NCI-H146 treated with DMSO at 0.1 percent for 48 hours (cell line): Measurements from ENCODE around the gene ASB4.

Experiments used
- DNase-seq: peaks from one replicate; lab custom pipeline; 2025; ENCODE audit not compliant: unreplicated experiment; lab: John Stamatoyannopoulos, UW

Gene ASB4

DNA sequence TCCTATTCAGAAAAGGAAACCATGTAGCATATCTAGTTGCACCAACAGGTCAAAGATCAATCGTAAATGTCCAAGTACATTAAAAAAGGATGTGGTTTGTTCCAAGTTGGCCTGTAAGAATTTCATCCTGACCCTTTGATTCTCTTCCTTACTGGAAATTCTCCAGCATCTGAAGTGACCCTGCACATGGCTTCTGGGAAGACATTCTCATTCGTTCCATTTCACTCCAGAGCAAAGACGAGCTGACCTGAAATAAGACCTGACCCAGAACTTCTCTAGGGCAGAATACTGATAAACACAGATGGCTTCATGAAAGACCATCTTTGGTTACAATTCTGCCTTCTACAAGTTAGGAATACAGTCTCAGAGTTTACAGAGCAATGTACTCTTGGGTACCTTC lies 39.8 kb downstream of the ASB4 start:
- no peak for DNase-seq

DNA sequence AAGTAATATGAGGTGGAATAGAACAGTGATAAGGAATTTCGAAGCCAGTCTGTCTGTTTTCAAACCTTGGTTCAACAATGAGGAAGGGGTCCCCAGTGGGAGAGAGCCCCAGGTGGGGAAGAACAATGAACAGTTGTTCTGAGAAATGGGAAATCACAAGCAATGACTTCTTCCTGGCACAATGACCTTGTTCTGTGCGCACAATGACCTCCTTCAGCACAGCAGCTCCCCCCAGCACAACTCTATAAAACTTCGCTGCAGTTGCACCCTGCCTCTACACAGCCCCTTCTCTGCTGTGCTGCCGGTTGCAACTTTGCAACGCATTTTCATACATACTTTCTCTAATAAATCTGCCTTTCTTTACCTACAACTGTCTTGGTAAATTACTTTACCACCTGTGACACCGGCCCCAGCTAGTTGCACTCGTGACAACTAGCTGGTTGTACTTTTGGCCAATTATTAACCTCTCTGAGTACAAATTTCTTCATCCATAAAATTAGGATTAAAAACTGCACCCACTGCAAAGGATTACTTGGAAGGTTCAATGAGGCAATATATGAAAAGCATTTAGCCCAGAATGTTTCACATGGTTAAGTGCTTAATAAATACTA lies 40.5 kb downstream of the ASB4 start:
- no peak for DNase-seq

GRCh38 chr7:95527033-95527775 lies 41.5 kb downstream of the ASB4 start:
- DNase-seq: peak; percentile 34

DNA sequence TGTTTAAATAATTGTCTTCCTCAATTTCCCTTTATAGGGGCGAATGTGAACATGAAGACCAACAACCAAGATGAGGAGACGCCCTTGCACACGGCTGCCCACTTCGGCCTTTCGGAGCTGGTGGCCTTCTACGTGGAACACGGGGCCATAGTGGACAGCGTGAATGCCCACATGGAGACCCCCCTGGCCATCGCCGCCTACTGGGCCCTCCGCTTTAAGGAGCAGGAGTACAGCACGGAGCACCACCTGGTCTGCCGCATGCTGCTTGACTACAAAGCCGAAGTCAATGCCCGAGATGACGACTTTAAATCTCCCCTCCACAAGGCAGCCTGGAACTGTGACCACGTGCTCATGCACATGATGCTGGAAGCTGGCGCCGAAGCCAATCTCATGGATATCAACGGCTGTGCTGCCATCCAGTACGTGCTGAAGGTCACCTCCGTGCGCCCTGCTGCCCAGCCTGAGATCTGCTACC lies 42.1 kb downstream of the ASB4 start:
- DNase-seq: no peak

- DNase-seq: no peak
These were observed 44.0 kb downstream of the ASB4 start for GRCh38 chr7:95529701-95530100.

DNA sequence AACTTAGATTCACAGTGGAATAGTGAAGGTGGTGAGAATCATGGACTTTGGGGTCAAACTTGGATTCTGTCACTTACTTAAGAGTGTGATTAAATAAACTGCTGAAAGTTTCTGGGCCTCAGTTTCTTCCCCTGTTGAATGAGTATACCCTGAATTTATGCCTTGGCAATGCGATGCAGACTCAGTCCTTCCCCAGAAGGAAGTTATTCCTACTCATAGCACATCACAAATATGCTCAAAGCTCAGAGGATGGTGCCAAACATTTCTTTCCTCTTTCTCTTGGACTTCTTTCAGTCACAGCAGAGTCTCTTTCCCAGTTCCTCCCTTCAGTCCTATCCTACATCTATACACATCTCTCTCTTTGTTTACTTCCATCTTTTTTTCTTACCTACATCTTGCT lies 45.1 kb downstream of the ASB4 start:
- DNase-seq: no peak

GRCh38 chr7:95531605-95532219 lies 46.0 kb downstream of the ASB4 start:
- no peak for DNase-seq

GRCh38 chr7:95534796-95535195 lies 49.1 kb downstream of the ASB4 start:
- no peak for DNase-seq

DNA sequence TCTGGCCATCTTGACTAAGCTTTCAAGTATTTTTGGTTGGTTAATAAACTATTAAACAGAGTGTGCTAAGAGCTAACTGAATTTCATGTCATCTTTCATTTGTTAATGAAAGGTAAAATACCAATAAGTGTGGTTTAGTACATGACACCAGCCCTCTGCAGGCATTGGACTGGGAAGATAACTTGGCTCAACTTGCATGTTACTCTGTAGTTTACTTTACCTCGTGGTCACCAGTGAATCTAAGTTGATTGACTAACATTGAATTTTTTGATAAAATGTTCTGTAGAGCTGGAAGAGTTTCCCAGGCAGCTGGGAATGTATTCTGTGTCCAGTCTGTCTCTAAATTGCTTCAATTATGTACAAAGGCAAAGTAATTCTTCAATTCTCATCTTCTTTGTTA lies 49.9 kb downstream of the ASB4 start:
- no peak for DNase-seq

DNA sequence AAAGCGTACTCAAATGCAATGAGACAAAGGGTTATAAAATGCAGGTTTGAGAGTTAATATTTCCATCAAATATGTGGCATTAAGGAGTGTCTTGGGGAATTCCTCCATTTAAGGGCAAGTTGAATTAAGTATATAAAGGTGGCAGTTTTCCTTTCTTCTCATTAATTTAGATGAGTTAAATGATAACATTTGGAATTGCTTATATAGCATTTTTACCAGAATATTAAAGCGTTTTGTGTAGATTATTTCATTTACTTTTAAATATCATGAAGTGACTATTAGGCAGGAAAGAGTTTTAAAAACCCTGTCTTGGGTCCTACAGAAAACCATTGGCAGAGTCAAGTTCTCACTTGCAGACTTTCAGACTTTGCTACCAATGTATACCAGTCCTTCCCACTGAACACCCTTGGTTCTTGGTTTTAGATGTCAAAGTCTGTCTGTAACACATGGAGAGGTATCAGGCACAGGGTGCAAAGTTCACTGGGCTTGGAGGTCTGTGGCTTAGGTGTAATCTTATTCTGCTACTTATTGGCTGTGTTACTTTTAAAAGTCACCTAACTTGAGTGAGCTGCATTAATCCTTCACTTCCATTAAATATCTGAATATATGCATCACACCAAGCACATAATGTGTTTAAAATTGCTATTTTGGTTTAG lies 51.0 kb downstream of the ASB4 start:
- no peak for DNase-seq

DNA sequence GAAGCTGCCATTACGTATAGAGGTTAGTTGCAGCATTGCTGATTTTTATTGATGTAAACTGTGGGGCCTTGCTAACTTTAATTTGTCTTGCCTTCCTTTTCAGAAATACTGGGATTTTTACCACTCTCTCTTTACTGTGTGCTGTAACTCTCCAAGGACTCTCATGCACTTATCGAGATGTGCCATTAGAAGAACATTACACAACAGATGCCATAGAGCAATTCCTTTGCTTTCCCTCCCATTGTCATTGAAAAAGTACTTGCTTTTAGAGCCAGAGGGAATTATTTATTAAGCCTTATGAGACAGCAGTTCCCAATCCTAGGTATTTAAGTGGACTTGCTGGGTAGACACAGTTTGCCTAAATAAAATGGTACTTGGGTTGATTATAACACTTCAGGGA lies 51.7 kb downstream of the ASB4 start:
- no peak for DNase-seq

DNA sequence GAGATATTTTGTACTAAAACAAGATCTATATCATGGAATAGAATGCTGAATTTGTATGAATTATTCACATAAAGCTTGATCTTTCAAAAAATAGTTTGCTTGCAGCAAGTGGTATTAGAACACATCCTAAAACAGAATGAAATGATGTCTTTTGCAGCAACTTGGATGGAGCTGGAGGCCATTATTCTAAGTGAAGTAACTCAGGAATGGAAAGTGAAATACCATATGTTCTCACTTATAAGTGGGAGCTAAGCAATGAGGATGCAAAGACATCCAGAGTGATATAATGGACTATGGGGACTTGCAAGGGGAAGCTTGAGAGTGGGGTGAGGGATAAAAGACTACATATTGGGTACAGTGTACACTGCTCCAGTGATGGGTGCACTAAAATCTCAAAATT lies 53.7 kb downstream of the ASB4 start:
- DNase-seq: no peak

DNA sequence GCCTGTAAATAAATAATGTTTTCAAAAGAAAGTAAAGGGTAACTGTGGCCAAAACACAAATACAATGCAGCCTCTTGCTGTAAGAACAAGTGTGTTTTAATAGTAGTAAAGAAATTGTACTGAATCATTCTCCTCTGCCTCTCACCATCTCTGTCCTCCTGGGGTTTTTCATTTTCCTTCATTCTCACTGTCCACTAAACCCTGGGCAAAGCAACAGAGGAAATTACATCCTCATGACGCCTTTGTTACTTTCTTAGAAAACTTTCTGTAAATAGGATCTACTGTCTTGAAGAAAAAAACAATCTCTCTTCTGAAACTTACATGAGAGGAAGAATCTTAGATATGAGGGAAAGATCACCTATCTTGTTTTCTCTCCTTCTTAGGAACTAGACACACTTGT lies 54.6 kb downstream of the ASB4 start:
- DNase-seq: no peak

GRCh38 chr7:95543312-95543711 lies 57.6 kb downstream of the ASB4 start:
- no peak for DNase-seq

DNA sequence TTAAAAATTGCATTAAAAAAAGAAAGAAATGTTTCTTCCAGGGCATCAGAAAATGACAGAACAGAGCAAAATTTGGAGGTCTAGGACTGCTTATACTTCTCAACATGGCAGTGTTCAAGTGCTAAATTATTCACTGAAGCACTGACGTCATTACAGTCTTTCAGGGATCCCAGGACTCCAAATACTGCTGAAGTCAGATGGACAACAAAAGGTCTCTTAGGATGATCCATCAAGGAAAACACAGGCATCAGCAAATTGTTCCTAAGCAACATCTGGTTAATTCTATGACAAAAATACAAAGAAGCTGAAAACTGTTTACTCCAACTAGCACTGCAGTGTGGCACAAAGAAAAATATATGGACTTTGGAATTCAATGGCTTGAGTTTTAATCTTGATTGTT lies 58.4 kb downstream of the ASB4 start:
- DNase-seq: no peak

GRCh38 chr7:95545007-95545615 lies 59.4 kb downstream of the ASB4 start:
- peak; percentile 29 for DNase-seq

- DNase-seq: no peak
These were observed 59.9 kb downstream of the ASB4 start for GRCh38 chr7:95545673-95546072.

- no peak for DNase-seq
These were observed 60.9 kb downstream of the ASB4 start for GRCh38 chr7:95546647-95547046.

DNA sequence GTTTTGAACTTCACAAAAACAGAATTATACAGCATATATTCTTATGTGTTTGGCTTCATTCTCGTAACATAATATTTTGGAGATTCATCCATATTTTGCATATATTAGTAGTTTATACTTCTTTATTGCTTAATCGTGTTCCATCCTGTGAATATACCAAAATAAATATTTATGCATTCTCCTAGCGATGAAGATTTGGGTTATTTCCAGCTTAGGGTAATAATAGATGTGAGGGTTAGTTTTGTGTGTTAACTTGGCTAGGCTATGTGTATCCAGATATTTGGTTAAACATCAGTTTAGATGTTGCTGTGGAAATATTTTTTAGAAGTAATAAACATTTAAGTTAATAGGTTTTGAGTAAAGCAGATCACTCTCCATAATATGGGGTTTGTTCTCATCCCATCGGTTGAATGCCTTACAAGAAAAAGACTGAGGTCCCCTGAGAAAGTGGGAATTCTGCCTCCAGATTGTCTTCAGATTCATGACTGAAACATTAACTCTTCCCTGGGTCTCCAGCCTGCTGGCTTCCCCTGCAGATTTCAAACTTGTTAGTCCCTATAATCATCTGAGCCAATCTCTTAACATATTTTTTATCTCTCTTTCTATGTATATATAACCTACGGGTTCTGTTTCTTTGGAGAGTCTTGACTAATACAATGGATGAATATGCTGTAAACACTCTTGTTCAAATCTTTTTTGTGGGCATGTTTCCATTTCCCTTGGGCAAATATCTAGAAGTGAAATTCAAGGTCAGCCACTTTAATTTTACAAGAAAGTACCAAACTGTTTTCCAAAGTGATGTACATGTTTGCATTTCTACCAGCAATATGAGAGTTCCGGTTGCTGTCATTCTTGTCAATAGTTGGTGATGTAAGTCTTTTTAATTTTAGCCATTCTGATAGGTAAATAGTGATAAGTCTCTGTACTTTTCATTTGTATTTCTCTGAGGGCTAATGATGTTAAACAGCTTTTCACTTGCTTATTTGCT lies 61.9 kb downstream of the ASB4 start:
- no peak for DNase-seq

GRCh38 chr7:95549818-95550529 lies 64.2 kb downstream of the ASB4 start:
- peak; percentile 38 for DNase-seq
